ENCODE data around the gene PC.

GRCh38 chr11:66849501-66850234 is 108.5 kb downstream of the PC start:
- no peak for TF ChIP-seq CTCF (conservative IDR thresholded peaks at IDR 0.05; ENCODE audit: low read depth, low read length)
- TF ChIP-seq EZH2 (IDR thresholded peaks at IDR 0.05; ENCODE audit: low read length, unreplicated experiment) = no peak

All from PC-3 (cell line).